HepG2 (cell line): ENCODE measurements around the gene TMEM218. TPM values are rescaled to one million over a fixed set of nuclear protein-coding genes. Genes with fewer than 3 reads are reported as not detected.
A peak's percentile ranks its signal among the peaks of the same experiment; 100 is the strongest.

Source experiments
- ARNT2 ChIP-seq: sonication (generic); formaldehyde crosslinking; IDR thresholded peaks from 2 replicates; pipeline ENCODE4 v1.8.0; 2022; ENCODE audit warnings: mild to moderate bottlenecking, low read depth, missing genetic modification reagents, moderate library complexity
- GZF1 ChIP-seq: sonication (generic); formaldehyde crosslinking; IDR thresholded peaks from 2 replicates; pipeline ENCODE4 v1.5.1; 2020; ENCODE audit warnings: mild to moderate bottlenecking, missing genetic modification reagents
- ISL2 ChIP-seq: sonication (generic); formaldehyde crosslinking; IDR thresholded peaks from 2 replicates; pipeline ENCODE4 v1.5.0; 2020; ENCODE audit warnings: missing genetic modification reagents
- MAFF ChIP-seq: IDR thresholded peaks from 2 replicates; pipeline ENCODE4 v1.6.1; 2011; ENCODE audit warnings: low read depth, low read length, improper control_type of control experiment
- MIXL1 ChIP-seq: IDR thresholded peaks from 2 replicates; pipeline ENCODE4 v1.6.1; 2016
- MTF1 ChIP-seq: sonication (generic); formaldehyde crosslinking; IDR thresholded peaks from 2 replicates; pipeline ENCODE4 v1.5.0; 2020; ENCODE audit warnings: missing genetic modification reagents
- NFYC ChIP-seq: IDR thresholded peaks from 2 replicates; pipeline ENCODE4 v1.6.1; 2016; ENCODE audit warnings: missing genetic modification reagents, missing compliant biosample characterization
- POLR2AphosphoS5 ChIP-seq: IDR thresholded peaks from 2 replicates; pipeline ENCODE4 v1.6.1; 2012; ENCODE audit warnings: low read depth, low read length
- SMYD3 ChIP-seq: sonication (generic); formaldehyde crosslinking; IDR thresholded peaks from 2 replicates; pipeline ENCODE4 v1.8.1; 2023; ENCODE audit warnings: mild to moderate bottlenecking, missing genetic modification reagents
- STAG1 ChIP-seq: sonication (generic); formaldehyde crosslinking; IDR thresholded peaks from 2 replicates; pipeline ENCODE4 v1.4.0; 2020; ENCODE audit warnings: missing genetic modification reagents
- ZFY ChIP-seq: sonication (generic); formaldehyde crosslinking; IDR thresholded peaks from 2 replicates; pipeline ENCODE4 v1.4.0; 2020; ENCODE audit warnings: missing genetic modification reagents
- ZNF136 ChIP-seq: sonication (generic); formaldehyde crosslinking; IDR thresholded peaks from 2 replicates; pipeline ENCODE4 v1.8.1; 2022; ENCODE audit warnings: low read depth, mild to moderate bottlenecking, moderate library complexity, missing genetic modification reagents
- ZNF577 ChIP-seq: sonication (generic); formaldehyde crosslinking; IDR thresholded peaks from 2 replicates; pipeline ENCODE4 v1.4.0; 2020; ENCODE audit warnings: mild to moderate bottlenecking, low read depth, missing genetic modification reagents, borderline replicate concordance
- ZNF598 ChIP-seq: sonication (generic); formaldehyde crosslinking; IDR thresholded peaks from 2 replicates; pipeline ENCODE4 v1.5.1; 2020; ENCODE audit warnings: mild to moderate bottlenecking, missing genetic modification reagents, borderline replicate concordance
- ZZZ3 ChIP-seq: sonication (generic); formaldehyde crosslinking; IDR thresholded peaks from 2 replicates; pipeline ENCODE4 v1.4.0; 2020; ENCODE audit warnings: missing genetic modification reagents, mild to moderate bottlenecking, borderline replicate concordance
- polyA plus RNA-seq, 8 experiments: library from polyadenylated mRNA; depleted of rRNA in 3 of 8; stranded (reverse) in 7 of 8; unstranded in 1 of 8; fragments of >200 nt; fragmentation: Illumina TruSeq in 4 of 8; extraction: Trizol in 4 of 8; gene quantifications; 2 replicates each; pipeline versions ENCODE4 v1.2.1 to v1.2.3, GENCODE V29; 2011 to 2016; ENCODE audit warnings: low read depth in 4 of 8, missing spikeins in 1 of 8, mixed read lengths in 1 of 8; ENCODE audit not compliant: insufficient read depth in 1 of 8
- total RNA-seq, 5 experiments: library from RNA; depleted of rRNA; stranded (reverse); fragments of >200 nt; fragmentation: Illumina TruSeq; extraction: Trizol; gene quantifications; 2 replicates each; pipeline ENCODE4 v1.2.3, GENCODE V29; 2016; ENCODE audit warnings: low read depth in 1 of 5
- TF ChIP-seq, protein P1 (sequence below): sonication (generic); formaldehyde crosslinking; IDR thresholded peaks from 2 replicates; pipeline ENCODE4 v1.4.0; 2020; ENCODE audit warnings: missing genetic modification reagents, borderline replicate concordance
- TF ChIP-seq, protein P2 (sequence below): IDR thresholded peaks from 2 replicates; pipeline ENCODE4 v1.6.1; 2018; ENCODE audit warnings: missing genetic modification reagents, mild to moderate bottlenecking, missing compliant biosample characterization
- TF ChIP-seq, protein P3 (sequence below): sonication (generic); formaldehyde crosslinking; conservative IDR thresholded peaks from 2 replicates; pipeline ENCODE4 v1.8.0; 2022; ENCODE audit warnings: low read depth, missing genetic modification reagents
- TF ChIP-seq, protein P4 (sequence below): IDR thresholded peaks from 2 replicates; pipeline ENCODE4 v1.6.1; 2016; ENCODE audit warnings: low read depth
- TF ChIP-seq, protein P5 (sequence below), 2 experiments: IDR thresholded peaks; 2 replicates each; pipeline ENCODE4 v1.6.1; 2011 to 2012; ENCODE audit warnings: low read length in 2 of 2, borderline replicate concordance in 1 of 2, low read depth in 1 of 2, mild to moderate bottlenecking in 1 of 2, moderate library complexity in 1 of 2

The TMEM218 gene
- total and polyA plus RNA-seq, 2 of the 13 experiments (the other 11 are each of a cell fraction or from before 2014, with no cell fraction given): 11.8 to 14.0 TPM

DNA sequence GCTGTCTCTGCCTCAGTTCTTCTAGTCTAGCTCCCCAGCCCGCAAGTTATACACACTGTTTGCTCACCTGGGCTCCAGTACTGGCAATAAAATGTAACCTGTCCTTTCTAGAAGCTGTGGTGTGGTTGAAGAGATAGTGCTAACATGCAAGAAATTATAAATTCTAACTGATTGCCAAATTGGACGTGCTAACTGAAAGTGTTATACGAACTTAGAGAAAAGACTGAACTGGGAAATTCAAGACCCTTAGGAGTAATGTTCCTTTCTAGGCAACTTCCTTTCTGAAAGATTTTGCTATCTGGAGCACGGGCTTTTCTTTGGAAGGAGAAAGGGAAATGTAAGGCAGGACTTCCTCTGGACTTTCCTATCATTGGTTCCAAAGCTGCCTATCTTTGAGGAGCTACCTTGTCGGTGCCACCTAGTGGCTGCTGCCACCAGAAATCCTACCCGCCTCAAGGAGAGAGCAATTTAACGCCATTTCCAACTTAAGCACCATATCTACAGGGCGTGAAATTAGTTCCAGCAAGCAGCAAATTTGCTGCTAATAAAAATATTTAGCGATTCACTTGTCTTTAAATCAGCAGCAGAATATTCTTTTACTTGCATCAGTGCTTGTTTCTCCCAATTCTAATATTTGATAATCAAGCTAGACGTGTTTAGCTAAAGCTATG is 12.7 kb upstream of the TMEM218 start (continued):
- TF ChIP-seq, protein P1, sequence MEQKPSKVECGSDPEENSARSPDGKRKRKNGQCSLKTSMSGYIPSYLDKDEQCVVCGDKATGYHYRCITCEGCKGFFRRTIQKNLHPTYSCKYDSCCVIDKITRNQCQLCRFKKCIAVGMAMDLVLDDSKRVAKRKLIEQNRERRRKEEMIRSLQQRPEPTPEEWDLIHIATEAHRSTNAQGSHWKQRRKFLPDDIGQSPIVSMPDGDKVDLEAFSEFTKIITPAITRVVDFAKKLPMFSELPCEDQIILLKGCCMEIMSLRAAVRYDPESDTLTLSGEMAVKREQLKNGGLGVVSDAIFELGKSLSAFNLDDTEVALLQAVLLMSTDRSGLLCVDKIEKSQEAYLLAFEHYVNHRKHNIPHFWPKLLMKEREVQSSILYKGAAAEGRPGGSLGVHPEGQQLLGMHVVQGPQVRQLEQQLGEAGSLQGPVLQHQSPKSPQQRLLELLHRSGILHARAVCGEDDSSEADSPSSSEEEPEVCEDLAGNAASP (CRISPR knock-in tag): 0 out of 2 replicates have a peak, but pooled peaks have one; percentile 27
- TF ChIP-seq ISL2: 0 out of 2 replicates have a peak, but pooled peaks have one; percentile 21
- TF ChIP-seq MAFF: no peak
- TF ChIP-seq ZNF598: 0 out of 2 replicates have a peak, but pooled peaks have one; percentile 19
- TF ChIP-seq MTF1: no peak
- 0 out of 2 replicates have a peak, but pooled peaks have one; percentile 21 for TF ChIP-seq MIXL1 (CRISPR knock-in tag)
- TF ChIP-seq SMYD3: no peak
- TF ChIP-seq, protein P2, sequence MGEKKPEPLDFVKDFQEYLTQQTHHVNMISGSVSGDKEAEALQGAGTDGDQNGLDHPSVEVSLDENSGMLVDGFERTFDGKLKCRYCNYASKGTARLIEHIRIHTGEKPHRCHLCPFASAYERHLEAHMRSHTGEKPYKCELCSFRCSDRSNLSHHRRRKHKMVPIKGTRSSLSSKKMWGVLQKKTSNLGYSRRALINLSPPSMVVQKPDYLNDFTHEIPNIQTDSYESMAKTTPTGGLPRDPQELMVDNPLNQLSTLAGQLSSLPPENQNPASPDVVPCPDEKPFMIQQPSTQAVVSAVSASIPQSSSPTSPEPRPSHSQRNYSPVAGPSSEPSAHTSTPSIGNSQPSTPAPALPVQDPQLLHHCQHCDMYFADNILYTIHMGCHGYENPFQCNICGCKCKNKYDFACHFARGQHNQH (CRISPR knock-in tag): peak; percentile 31; the same call in 1 of the 2 replicates
- no peak for TF ChIP-seq ZZZ3 (CRISPR knock-in tag)
- TF ChIP-seq ARNT2 (CRISPR knock-in tag): 0 out of 2 replicates have a peak, but pooled peaks have one; percentile 33
- TF ChIP-seq, protein P3, sequence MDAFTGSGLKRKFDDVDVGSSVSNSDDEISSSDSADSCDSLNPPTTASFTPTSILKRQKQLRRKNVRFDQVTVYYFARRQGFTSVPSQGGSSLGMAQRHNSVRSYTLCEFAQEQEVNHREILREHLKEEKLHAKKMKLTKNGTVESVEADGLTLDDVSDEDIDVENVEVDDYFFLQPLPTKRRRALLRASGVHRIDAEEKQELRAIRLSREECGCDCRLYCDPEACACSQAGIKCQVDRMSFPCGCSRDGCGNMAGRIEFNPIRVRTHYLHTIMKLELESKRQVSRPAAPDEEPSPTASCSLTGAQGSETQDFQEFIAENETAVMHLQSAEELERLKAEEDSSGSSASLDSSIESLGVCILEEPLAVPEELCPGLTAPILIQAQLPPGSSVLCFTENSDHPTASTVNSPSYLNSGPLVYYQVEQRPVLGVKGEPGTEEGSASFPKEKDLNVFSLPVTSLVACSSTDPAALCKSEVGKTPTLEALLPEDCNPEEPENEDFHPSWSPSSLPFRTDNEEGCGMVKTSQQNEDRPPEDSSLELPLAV (CRISPR knock-in tag): no peak
- TF ChIP-seq, protein P4, sequence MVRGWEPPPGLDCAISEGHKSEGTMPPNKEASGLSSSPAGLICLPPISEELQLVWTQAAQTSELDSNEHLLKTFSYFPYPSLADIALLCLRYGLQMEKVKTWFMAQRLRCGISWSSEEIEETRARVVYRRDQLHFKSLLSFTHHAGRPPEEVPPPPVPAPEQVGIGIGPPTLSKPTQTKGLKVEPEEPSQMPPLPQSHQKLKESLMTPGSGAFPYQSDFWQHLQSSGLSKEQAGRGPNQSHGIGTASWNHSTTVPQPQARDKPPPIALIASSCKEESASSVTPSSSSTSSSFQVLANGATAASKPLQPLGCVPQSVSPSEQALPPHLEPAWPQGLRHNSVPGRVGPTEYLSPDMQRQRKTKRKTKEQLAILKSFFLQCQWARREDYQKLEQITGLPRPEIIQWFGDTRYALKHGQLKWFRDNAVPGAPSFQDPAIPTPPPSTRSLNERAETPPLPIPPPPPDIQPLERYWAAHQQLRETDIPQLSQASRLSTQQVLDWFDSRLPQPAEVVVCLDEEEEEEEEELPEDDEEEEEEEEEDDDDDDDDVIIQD (CRISPR knock-in tag): peak; percentile 61; the same call in 1 of the 2 replicates
- no peak for TF ChIP-seq ZFY
- TF ChIP-seq STAG1 (CRISPR knock-in tag): peak; percentile 18; the same call in 1 of the 2 replicates
- no peak for TF ChIP-seq GZF1 (CRISPR knock-in tag)
- TF ChIP-seq NFYC (CRISPR knock-in tag): peak; percentile 93
- peak; percentile 57; the same call in 1 of the 2 replicates for TF ChIP-seq POLR2AphosphoS5
- no peak for TF ChIP-seq ZNF577
- TF ChIP-seq, protein P5, sequence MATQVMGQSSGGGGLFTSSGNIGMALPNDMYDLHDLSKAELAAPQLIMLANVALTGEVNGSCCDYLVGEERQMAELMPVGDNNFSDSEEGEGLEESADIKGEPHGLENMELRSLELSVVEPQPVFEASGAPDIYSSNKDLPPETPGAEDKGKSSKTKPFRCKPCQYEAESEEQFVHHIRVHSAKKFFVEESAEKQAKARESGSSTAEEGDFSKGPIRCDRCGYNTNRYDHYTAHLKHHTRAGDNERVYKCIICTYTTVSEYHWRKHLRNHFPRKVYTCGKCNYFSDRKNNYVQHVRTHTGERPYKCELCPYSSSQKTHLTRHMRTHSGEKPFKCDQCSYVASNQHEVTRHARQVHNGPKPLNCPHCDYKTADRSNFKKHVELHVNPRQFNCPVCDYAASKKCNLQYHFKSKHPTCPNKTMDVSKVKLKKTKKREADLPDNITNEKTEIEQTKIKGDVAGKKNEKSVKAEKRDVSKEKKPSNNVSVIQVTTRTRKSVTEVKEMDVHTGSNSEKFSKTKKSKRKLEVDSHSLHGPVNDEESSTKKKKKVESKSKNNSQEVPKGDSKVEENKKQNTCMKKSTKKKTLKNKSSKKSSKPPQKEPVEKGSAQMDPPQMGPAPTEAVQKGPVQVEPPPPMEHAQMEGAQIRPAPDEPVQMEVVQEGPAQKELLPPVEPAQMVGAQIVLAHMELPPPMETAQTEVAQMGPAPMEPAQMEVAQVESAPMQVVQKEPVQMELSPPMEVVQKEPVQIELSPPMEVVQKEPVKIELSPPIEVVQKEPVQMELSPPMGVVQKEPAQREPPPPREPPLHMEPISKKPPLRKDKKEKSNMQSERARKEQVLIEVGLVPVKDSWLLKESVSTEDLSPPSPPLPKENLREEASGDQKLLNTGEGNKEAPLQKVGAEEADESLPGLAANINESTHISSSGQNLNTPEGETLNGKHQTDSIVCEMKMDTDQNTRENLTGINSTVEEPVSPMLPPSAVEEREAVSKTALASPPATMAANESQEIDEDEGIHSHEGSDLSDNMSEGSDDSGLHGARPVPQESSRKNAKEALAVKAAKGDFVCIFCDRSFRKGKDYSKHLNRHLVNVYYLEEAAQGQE (IDR thresholded peaks at IDR 0.05; ENCODE audit: borderline replicate concordance in 1 of 2, low read depth in 1 of 2, low read length in 2 of 2): no peak
- TF ChIP-seq ZNF136 (CRISPR knock-in tag): no peak
